ENCODE measurements around the gene SERPINA12.
"Not testable (repeated sequence)": the region's sequence is repeated elsewhere in the genome, so short reads cannot be mapped to it uniquely, and the experiment has no call there.

The SERPINA12 gene

DNA sequence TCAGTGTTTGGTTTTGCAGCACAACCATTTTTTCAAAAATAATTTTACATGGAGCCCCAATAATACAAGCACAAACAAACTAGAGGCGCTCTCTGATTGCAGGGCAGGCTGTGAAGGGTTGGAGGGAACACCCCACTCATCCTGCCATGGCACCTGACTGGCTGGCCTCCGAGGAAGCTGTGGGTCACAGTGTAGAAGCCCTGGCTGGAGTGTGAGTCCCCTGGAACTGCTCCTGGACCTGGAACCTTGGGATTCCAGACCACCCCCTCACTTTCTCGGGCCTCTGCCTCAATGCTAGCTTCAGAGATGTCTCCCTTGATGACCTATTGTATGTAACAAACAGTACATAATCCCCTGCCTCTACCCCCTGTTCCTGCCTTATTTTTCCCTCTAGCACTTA lies 14.8 kb upstream of the SERPINA12 start:
- Mint-ChIP-seq H3K27ac (ENCODE audit: low read depth) (no peak overlapping the region), H3K9me3 (peaks cover 8% of the 10 kb centered on the region), H3K27me3 (peaks cover 59% of the 10 kb centered on the region), H3K36me3 (ENCODE audit: insufficient read depth) (peaks cover under 1% of the 10 kb centered on the region), H3K4me3 (no peak overlapping the region), H3K4me1 (no peaks in the 10 kb centered on the region)
- no peak for ATAC-seq (replicated peaks; ENCODE audit: extremely low read depth, poor library complexity, severe bottlenecking)
- DNase-seq (ENCODE audit: low spot score in 2 of 2), result no peak

DNA sequence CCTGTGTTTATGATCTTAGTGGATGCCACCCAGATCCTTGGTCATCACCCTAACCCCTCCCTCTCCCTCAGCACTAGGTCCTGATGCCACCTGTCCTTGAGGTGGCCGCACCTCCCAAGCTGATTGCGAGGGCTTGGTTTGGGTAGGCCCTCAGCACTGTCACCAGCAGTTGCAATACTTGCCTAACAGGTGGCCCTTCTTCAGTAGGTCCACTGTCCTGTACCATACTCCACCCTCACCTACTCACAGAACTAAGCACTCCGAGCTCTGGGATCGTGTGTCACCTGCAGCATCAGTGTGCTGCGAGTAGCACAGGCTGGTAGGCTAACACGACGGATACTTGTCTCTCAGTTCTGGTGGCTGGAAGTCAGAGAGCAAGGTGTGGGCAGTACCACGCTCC lies 14.0 kb upstream of the SERPINA12 start:
- DNase-seq (ENCODE audit: low spot score in 2 of 2), result no peak
- H3K4me3 Mint-ChIP-seq, result no peak overlapping the region
- no peaks in the 10 kb centered on the region for H3K36me3 Mint-ChIP-seq (ENCODE audit: insufficient read depth)
- no peaks in the 10 kb centered on the region for H3K4me1 Mint-ChIP-seq
- no peak overlapping the region for H3K27ac Mint-ChIP-seq (ENCODE audit: low read depth)
- peaks cover 57% of the 10 kb centered on the region for H3K27me3 Mint-ChIP-seq
- H3K9me3 Mint-ChIP-seq, result peaks cover 13% of the 10 kb centered on the region
- ATAC-seq (replicated peaks; ENCODE audit: extremely low read depth, poor library complexity, severe bottlenecking), result no peak

DNA sequence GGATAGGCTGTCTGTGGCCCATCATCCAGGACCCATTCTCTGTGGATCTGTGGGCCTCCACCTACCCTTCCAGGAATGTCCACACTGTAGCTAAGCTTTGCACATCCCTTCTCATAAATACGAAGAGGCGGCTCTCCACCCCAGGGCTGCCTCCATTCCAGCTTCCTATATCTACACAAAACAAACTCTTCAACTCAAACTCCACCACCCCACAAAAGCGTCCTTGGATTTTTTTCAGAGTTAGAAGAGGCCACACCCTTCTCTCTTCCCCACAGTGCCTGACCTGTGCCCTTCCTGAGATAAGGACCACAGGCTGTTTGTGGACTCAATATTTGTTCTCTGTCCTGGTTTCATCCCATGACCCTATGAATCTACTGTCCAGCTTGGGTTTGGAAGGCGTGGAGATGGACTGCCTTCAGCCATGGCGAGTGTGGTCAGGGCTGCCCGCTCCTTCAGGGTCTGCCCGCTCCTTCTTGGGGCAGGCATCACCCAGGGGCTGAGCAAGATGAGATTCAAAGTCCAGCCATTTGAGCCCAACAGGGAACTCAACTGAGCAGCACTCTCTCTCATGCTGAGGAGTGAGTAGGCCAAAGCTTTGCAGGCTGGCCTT lies 13.0 kb upstream of the SERPINA12 start:
- Mint-ChIP-seq H3K27me3 (peaks cover 50% of the 10 kb centered on the region), H3K27ac (ENCODE audit: low read depth) (no peak overlapping the region), H3K4me1 (no peaks in the 10 kb centered on the region), H3K9me3 (peaks cover 13% of the 10 kb centered on the region), H3K36me3 (ENCODE audit: insufficient read depth) (no peaks in the 10 kb centered on the region), H3K4me3 (no peak overlapping the region)
- no peak for ATAC-seq (replicated peaks; ENCODE audit: extremely low read depth, poor library complexity, severe bottlenecking)
- no peak for DNase-seq (ENCODE audit: low spot score in 2 of 2)

DNA sequence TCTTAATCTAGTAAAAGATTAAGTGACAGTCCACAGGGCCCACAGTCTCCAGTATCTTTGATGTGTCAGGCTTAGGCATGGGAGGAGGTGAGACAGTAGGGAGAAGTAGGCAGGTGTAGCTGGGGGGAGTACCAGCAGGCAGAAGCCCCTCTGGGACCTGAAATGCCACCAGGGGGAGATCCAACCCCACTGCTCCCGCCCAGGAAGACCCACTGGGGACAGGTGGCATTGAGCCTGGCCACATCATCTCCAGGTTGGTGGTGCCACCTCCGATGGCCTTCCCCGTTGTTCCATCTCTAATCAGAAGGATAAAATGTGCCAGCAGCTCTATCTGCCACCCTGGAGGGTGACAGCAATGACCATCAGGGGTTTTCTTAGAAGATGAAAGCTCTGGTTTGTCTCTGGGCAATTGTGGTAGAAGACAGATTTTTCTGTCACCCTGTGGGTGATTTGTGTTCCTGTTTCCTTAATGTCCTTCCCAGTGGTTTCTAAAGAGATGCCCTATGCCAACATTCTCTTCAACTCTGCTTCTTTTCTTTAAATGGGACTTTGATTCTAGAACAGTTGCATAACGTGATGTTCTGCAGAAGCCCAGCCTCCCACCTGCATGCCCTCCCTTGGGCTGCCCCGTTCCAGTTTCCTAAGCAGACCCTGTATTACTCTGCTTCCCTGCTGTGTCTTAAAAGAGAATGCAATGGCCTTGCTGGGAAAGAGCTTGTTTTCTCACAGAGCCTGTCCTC lies 12.3 kb upstream of the SERPINA12 start:
- H3K27ac Mint-ChIP-seq (ENCODE audit: low read depth), result no peak overlapping the region
- no peaks in the 10 kb centered on the region for H3K4me1 Mint-ChIP-seq
- no peak for DNase-seq (ENCODE audit: low spot score in 2 of 2)
- H3K27me3 Mint-ChIP-seq, result peaks cover 43% of the 10 kb centered on the region
- H3K4me3 Mint-ChIP-seq, result no peak overlapping the region
- H3K36me3 Mint-ChIP-seq (ENCODE audit: insufficient read depth), result no peaks in the 10 kb centered on the region
- H3K9me3 Mint-ChIP-seq, result peaks cover 13% of the 10 kb centered on the region
- ATAC-seq (replicated peaks; ENCODE audit: extremely low read depth, poor library complexity, severe bottlenecking), result no peak

DNA sequence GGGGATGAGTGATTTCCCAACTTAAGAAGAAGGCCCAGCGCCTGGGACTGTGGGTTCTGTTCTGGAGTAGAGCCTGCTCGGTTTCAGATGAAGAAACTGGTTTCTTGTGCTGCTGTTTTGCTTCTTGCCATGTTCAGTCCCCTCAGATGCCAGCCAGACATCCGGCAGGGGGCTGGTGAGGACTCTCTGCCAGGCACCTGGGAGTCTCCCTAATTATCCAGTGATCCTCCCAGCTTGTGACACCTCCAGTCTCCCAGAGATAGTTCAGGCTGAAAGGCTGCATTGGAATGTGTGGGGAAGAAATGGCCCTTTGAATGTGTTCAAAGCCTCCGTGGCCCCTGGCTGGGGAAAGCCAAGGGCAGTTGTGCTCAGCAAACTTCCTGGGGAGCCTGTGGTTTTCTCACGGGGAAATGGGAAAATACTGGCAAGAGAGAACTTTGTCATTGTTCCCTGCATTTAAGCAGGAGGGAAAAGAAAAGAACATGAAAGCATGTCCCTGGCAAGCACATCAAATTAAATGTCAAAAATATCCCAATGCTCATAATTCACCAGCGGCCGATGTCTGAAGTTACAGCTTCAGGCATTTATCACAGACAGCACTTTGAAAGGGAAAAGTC lies 8.5 kb upstream of the SERPINA12 start:
- Mint-ChIP-seq H3K27me3 (peaks cover 25% of the 10 kb centered on the region), H3K4me1 (no peaks in the 10 kb centered on the region), H3K4me3 (no peak overlapping the region), H3K27ac (ENCODE audit: low read depth) (no peak overlapping the region), H3K36me3 (ENCODE audit: insufficient read depth) (no peaks in the 10 kb centered on the region), H3K9me3 (peaks cover 13% of the 10 kb centered on the region)
- no peak for DNase-seq (ENCODE audit: low spot score in 2 of 2)
- no peak for ATAC-seq (replicated peaks; ENCODE audit: extremely low read depth, poor library complexity, severe bottlenecking)

DNA sequence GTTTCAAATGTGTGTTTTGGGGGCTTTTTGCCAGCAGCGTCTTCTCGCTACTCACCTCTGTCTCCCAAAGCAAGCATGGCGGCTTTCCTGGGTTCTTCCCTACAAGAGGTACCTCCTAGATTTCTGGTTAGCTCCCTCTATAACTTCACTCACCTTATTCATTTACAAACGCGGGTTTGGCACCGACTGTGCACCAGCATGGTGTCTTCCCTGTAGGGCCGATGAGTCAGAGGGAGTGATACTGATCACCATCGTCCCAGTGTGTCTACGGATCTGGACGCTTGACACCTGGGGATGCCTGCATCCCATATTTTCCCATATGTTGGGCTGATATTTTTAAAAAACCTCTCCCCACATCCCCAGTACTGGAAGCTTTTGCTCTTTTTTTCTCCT lies 8.0 kb upstream of the SERPINA12 start:
- Mint-ChIP-seq H3K4me1 (no peaks in the 10 kb centered on the region), H3K4me3 (no peak overlapping the region), H3K27me3 (peaks cover 22% of the 10 kb centered on the region), H3K27ac (ENCODE audit: low read depth) (no peak overlapping the region), H3K36me3 (ENCODE audit: insufficient read depth) (no peaks in the 10 kb centered on the region), H3K9me3 (peaks cover 13% of the 10 kb centered on the region)
- no peak for DNase-seq (ENCODE audit: low spot score in 2 of 2)
- ATAC-seq (replicated peaks; ENCODE audit: extremely low read depth, poor library complexity, severe bottlenecking), result no peak

DNA sequence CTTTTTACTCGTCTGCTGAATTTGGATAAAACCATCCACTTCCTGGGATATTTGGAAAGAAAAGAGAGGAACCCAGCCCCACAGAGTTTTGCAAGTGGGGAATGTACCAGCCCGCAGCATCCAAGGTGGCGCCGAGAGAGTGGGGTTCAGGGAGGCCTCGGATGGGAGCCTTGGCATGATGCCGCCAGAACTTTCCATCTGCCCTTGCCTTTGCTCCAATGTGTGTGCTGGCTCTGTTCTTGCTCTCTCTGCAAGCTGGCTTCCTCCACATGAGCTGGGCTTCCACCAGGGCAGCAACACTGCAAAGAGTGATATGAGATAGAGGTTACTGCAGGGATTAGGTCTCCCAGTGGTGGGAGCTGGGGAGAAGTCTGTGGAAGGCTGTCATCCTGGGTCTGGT lies 6.6 kb upstream of the SERPINA12 start:
- H3K36me3 Mint-ChIP-seq (ENCODE audit: insufficient read depth), result no peaks in the 10 kb centered on the region
- H3K4me3 Mint-ChIP-seq, result no peak overlapping the region
- no peak for ATAC-seq (replicated peaks; ENCODE audit: extremely low read depth, poor library complexity, severe bottlenecking)
- H3K27me3 Mint-ChIP-seq, result peaks cover 16% of the 10 kb centered on the region
- no peaks in the 10 kb centered on the region for H3K4me1 Mint-ChIP-seq
- peaks cover 13% of the 10 kb centered on the region for H3K9me3 Mint-ChIP-seq
- no peak for DNase-seq (ENCODE audit: low spot score in 2 of 2)
- H3K27ac Mint-ChIP-seq (ENCODE audit: low read depth), result no peak overlapping the region

DNA sequence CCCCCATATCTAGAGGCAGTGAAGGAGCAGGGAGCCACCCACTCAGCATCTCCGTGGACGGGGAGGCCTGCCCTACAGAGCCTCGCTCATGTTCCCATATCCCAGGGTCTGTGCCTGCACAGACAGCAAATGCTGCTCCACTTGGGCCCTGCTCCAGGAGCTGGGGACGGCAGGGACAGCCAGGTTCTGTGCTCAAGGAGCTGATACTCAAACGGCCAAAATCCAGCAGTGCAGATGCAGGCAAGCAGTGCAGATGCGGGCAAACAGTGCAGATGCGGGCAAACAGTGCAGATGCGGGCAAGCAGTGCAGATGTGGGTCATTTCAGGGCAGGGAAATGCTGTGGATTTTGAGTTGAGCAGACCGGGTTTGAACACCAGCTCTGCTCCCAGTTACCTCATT lies 6.2 kb upstream of the SERPINA12 start:
- Mint-ChIP-seq H3K4me3 (no peak overlapping the region), H3K27ac (ENCODE audit: low read depth) (no peak overlapping the region), H3K4me1 (no peaks in the 10 kb centered on the region), H3K9me3 (peaks cover 13% of the 10 kb centered on the region), H3K36me3 (ENCODE audit: insufficient read depth) (no peaks in the 10 kb centered on the region), H3K27me3 (peaks cover 16% of the 10 kb centered on the region)
- ATAC-seq (replicated peaks; ENCODE audit: extremely low read depth, poor library complexity, severe bottlenecking) (no peak), DNase-seq (ENCODE audit: low spot score in 2 of 2) (no peak)

DNA sequence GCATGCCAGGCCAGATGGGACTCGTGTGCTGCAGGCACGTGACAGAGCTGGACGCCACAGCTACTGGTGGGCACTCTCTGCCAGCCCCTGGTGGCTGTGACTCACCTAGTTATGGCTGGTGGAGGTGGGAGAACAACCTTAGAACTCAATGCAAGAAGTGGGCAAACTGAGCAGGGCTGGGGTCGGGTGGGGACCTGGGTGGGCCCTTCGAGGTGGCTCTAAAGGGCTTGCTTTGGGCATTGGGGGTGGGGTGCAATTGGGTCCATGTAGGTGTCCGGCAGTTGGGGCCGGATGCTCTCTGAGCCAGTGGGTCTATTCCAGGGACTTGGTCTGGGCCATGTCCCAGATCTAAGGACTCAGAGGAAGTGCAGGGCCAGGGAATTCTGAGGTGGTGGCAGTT lies 5.1 kb upstream of the SERPINA12 start:
- no peak for ATAC-seq (replicated peaks; ENCODE audit: extremely low read depth, poor library complexity, severe bottlenecking)
- no peak overlapping the region for H3K4me3 Mint-ChIP-seq
- peaks cover 16% of the 10 kb centered on the region for H3K27me3 Mint-ChIP-seq
- no peaks in the 10 kb centered on the region for H3K36me3 Mint-ChIP-seq (ENCODE audit: insufficient read depth)
- no peak for DNase-seq (ENCODE audit: low spot score in 2 of 2)
- H3K27ac Mint-ChIP-seq (ENCODE audit: low read depth), result no peak overlapping the region
- no peaks in the 10 kb centered on the region for H3K4me1 Mint-ChIP-seq
- peaks cover 7% of the 10 kb centered on the region for H3K9me3 Mint-ChIP-seq

DNA sequence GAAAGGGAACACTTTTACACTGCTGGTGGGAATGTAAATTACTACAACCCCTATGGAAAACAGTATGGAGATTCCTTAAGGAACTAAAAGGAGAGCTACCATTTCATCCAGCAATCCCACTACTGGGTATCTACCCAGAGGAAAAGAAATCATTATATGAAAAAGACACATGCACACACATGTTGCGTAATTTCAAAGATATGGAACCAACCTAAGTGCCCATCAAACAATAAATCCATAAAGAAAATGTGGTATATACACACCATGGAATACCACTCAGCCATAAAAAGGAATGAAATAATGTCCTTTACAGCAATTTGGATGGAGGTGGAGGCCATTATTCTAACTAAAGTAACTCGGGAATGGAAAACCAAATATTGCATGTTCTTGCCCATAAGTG lies 1.2 kb upstream of the SERPINA12 start:
- H3K9me3 Mint-ChIP-seq; H3K36me3 Mint-ChIP-seq (ENCODE audit: insufficient read depth); H3K4me1 Mint-ChIP-seq; ATAC-seq (replicated peaks; ENCODE audit: extremely low read depth, poor library complexity, severe bottlenecking); DNase-seq (ENCODE audit: low spot score in 2 of 2); H3K4me3 Mint-ChIP-seq; H3K27ac Mint-ChIP-seq (ENCODE audit: low read depth): not testable (repeated sequence)
- peaks cover 21% of the 10 kb centered on the region for H3K27me3 Mint-ChIP-seq

DNA sequence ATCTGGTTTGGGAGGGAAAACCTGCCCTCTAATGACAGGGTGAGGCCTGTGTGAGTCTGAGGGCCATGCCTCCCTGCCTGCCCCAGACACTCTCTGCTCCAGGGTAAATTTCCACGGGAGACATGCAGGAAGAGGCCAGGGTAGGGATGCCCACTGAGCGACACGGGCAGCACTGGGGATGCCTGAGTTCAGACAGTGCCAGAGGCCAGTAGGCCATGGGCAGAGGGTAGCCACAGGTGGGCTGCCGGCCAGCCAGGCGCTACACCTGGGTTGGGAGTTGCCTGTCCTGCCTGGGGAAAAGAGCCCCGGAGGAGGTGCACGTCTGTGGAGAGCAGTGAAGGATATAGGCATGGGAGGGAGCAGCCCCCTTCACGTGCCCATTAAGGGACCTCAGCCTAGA lies 3.6 kb downstream of the SERPINA12 start:
- no peak for DNase-seq (ENCODE audit: low spot score in 2 of 2)
- H3K4me3 Mint-ChIP-seq, result no peak overlapping the region
- H3K27ac Mint-ChIP-seq (ENCODE audit: low read depth), result no peak overlapping the region
- H3K27me3 Mint-ChIP-seq, result peaks cover 30% of the 10 kb centered on the region
- H3K4me1 Mint-ChIP-seq, result no peaks in the 10 kb centered on the region
- H3K9me3 Mint-ChIP-seq, result no peaks in the 10 kb centered on the region
- H3K36me3 Mint-ChIP-seq (ENCODE audit: insufficient read depth), result no peaks in the 10 kb centered on the region
- no peak for ATAC-seq (replicated peaks; ENCODE audit: extremely low read depth, poor library complexity, severe bottlenecking)

DNA sequence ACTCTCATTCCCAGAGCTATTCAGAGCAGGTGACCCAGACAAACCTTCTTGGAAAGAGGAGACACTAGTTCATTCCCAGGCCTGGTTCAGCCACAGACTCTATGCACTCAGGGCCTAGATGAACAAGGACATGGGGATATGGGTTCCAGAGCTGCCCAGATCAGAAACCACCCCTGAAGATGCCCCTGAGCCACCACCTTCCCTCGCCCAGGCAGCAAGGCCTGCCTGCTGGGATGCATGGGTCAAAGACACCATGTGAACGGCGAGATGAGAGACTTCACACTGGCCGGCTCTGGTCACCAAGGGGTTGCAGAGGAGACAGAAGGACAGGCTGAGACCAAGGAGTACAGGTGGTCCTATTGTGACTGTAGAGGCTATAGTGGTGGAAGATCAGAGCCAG lies 4.1 kb downstream of the SERPINA12 start:
- no peak overlapping the region for H3K27ac Mint-ChIP-seq (ENCODE audit: low read depth)
- no peaks in the 10 kb centered on the region for H3K4me1 Mint-ChIP-seq
- H3K9me3 Mint-ChIP-seq, result no peaks in the 10 kb centered on the region
- ATAC-seq (replicated peaks; ENCODE audit: extremely low read depth, poor library complexity, severe bottlenecking) (no peak), DNase-seq (ENCODE audit: low spot score in 2 of 2) (no peak)
- peaks cover 35% of the 10 kb centered on the region for H3K27me3 Mint-ChIP-seq
- no peak overlapping the region for H3K4me3 Mint-ChIP-seq
- no peaks in the 10 kb centered on the region for H3K36me3 Mint-ChIP-seq (ENCODE audit: insufficient read depth)
